Cardiac muscle cell (in vitro differentiated cells and primary cell): ENCODE data around the gene TPRN. TPM values are rescaled to one million over a fixed set of nuclear protein-coding genes. Genes with fewer than 3 reads are reported as not detected.

Experiments used
- DNase-seq, 2 donors: peaks; one replicate each; pipeline versions ENCODE4 v3.0.0 to v3.0.0-alpha.2; 2010 to 2017; ENCODE audit warnings: low read depth in 1 of 2, low spot score in 1 of 2
- H3K27ac ChIP-seq: fragments of 200-600 bp; sonication (generic); 2 replicates; pipeline ENCODE4 v1.5.1; 2016
- H3K27me3 ChIP-seq: fragments of 200-600 bp; sonication (generic); 2 replicates; pipeline ENCODE4 v1.6.0; 2016; ENCODE audit warnings: control low read depth
- H3K36me3 ChIP-seq: fragments of 200-600 bp; sonication (generic); 2 replicates; pipeline ENCODE4 v1.5.1; 2016; ENCODE audit warnings: control low read depth
- H3K4me1 ChIP-seq: fragments of 200-600 bp; sonication (generic); 2 replicates; pipeline ENCODE4 v1.8.1; 2017; ENCODE audit warnings: low read depth, mild to moderate bottlenecking, mixed run types
- H3K4me3 ChIP-seq: fragments of 200-600 bp; sonication (generic); 2 replicates; pipeline ENCODE4 v1.5.1; 2016; ENCODE audit warnings: mild to moderate bottlenecking
- H3K9me3 ChIP-seq: fragments of 200-600 bp; sonication (generic); 2 replicates; pipeline ENCODE4 v1.5.1; 2017; ENCODE audit warnings: low read depth, mild to moderate bottlenecking, control low read depth
- polyA plus RNA-seq: library from polyadenylated mRNA; unstranded; fragments of >200 nt; fragmentation: Nextera tagmentation; extraction: Ambion mirVana; gene quantifications from 2 replicates; pipeline ENCODE4 v1.2.1, GENCODE V29; 2016
- total RNA-seq: library from RNA; depleted of rRNA; stranded (reverse); fragments of >200 nt; gene quantifications from 2 replicates; pipeline ENCODE4 v1.2.3, GENCODE V29; 2016
- TF ChIP-seq, protein P1 (sequence below): IDR thresholded peaks from 2 replicates; pipeline ENCODE4 v1.5.1; 2012; ENCODE audit warnings: low read depth, mild to moderate bottlenecking, low read length

The TPRN gene
- total and polyA plus RNA-seq, 2 experiments from 2014 or later, result 31.2 to 34.7 TPM

DNA sequence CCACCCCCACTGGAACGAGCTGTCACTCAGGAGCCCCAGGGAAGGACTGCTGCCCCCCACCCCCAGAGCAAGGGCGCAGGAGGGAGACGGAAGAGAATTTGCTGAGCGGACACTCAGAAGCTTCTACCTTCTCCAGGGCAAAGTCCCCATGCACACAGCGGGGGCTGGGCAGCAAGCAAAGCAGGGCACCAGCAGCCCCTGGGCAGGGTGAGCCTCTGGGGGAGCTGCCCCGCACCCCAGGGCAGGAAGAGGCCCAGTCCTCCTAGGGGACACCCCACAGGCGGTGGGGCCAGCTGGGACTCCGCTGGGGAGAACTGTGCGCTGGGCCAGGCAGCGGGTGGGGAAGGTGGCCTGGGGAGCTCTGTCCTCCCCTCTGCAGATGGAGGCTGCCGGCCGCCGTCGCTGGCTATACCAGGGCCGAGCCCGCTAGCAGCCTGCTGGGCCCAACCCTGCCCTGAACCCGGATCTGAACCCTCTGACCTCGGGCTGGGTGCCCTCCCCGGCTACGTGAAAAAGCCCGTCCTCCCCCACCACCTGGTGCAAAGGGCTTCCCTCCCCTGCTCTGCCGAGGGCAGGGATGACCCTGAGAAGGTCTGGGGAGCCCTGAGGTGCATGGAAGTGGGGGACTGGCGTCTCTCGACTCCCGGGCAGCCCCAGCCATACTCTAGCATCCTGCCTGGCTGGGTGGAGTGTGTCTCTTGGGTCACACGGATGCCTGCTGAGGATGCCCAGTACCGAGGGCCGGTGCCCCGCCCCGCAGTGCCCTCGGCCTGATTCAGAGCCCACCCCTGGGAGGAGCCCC is 29.6 kb upstream of the TPRN start:
- Histone ChIP-seq H3K36me3 (no peaks in the 10 kb centered on the region), H3K27me3 (no peaks in the 10 kb centered on the region), H3K4me3 (no peak overlapping the region), H3K27ac (no peak overlapping the region), H3K4me1 (peaks cover 3% of the 10 kb centered on the region), H3K9me3 (no peaks in the 10 kb centered on the region)
- TF ChIP-seq, protein P1, sequence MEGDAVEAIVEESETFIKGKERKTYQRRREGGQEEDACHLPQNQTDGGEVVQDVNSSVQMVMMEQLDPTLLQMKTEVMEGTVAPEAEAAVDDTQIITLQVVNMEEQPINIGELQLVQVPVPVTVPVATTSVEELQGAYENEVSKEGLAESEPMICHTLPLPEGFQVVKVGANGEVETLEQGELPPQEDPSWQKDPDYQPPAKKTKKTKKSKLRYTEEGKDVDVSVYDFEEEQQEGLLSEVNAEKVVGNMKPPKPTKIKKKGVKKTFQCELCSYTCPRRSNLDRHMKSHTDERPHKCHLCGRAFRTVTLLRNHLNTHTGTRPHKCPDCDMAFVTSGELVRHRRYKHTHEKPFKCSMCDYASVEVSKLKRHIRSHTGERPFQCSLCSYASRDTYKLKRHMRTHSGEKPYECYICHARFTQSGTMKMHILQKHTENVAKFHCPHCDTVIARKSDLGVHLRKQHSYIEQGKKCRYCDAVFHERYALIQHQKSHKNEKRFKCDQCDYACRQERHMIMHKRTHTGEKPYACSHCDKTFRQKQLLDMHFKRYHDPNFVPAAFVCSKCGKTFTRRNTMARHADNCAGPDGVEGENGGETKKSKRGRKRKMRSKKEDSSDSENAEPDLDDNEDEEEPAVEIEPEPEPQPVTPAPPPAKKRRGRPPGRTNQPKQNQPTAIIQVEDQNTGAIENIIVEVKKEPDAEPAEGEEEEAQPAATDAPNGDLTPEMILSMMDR, result no peak
- no peak for DNase-seq

DNA sequence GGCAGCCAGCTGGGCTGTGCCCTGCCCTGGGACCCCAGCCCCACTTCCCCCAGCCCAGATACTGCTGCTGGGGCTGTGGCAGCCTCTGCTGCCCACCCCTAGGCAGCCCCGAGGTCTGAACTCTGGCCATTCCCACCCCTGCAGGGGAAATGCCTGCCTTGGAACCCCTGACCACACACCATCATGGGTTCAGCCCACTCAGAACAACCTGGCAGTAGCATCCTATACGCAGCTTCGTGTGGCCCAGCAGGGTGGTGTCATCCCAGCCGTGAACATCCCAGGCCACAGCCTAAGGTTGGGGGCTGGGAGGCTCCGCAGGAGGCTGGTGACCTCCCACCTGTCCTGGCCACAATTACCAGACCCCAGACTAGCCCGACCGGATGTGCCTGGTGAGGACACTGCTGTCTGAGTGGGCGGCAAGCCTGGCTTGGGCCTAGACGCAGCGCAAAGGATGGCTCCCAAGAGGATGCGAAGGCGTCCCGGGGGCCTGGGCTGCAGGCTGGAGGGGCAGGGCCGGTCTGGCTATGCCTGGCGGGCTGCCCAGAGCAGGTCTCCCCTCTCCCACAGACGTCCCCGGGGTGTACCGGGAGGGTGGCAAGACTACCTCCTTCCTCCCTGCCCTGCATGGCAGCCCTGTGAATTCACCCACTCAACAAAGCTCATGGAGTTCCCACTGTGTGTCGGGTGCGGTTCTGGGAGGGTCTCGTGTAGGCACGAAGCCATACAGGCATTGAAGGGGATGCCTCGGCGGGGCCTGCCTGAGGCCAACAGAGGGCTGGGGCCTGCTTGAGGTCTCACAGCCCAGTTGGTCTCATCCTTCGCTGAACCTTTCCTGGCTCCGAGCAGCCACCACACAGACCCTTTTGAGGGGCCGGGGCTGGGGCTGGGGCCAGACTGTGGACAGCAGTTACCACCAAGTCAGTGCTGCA is 28.7 kb upstream of the TPRN start:
- Histone ChIP-seq H3K36me3 (no peaks in the 10 kb centered on the region), H3K4me3 (no peak overlapping the region), H3K4me1 (peaks cover 3% of the 10 kb centered on the region), H3K9me3 (no peaks in the 10 kb centered on the region), H3K27me3 (no peaks in the 10 kb centered on the region), H3K27ac (no peak overlapping the region)
- TF ChIP-seq, protein P1, result no peak
- no peak for DNase-seq

DNA sequence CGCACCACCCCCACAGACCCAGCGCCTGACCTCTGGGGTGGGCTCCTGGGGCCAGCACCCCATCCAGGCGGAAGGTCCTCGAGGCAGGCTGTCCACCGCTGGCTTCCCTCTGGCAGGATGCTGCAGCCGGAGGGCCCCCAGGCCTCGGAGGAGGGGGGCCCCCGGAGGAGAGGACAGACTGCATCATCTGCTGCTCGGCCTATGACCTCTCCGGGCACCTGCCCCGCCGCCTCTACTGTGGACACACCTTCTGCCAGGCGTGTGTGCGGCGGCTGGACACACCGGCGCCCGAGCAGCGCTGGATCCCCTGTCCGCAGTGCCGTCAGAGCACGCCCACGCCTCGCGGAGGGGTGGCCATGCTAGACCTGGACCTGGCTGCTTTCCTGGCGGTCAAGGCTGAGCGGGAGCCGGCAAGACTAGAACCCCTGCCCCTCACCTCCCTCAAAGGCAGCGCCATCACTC is 28.0 kb upstream of the TPRN start:
- Histone ChIP-seq H3K4me1 (peaks cover 3% of the 10 kb centered on the region), H3K27ac (no peak overlapping the region), H3K9me3 (no peaks in the 10 kb centered on the region), H3K36me3 (no peaks in the 10 kb centered on the region), H3K4me3 (no peak overlapping the region), H3K27me3 (no peaks in the 10 kb centered on the region)
- TF ChIP-seq, protein P1, result no peak
- no peak for DNase-seq

DNA sequence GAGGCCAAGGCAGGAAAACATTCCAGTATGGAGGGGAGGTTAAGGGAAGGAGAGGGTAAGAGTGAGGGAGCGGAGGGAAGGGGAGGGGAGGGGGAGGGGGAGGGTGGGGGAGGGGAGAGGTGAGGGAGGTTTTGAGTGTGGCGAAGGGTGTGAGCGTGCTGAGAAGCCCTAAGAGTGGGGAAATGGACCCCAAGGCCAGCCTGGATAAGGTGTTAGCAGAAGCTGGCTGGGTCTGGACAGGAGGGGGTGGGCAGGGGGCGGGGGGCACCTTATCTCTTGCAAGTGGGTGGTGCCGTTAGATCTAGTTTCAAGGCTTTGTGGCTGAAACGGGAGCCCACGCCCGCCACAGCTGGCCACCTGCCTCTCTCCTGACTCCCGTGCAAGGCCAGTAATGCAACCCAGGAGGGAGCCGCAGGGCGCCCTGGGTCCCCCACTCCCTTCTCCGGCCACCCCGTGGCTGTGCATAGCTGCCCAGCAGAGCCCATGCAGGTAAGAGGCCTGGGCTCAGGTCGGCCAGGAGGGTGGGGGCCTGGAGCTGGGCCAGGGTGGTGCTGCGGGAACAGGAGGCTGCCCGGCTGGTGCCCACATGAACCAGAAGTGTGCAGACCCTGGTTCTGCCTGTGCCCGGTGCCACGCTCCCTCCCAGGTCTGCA is 27.4 kb upstream of the TPRN start:
- Histone ChIP-seq H3K27ac (no peak overlapping the region), H3K9me3 (no peaks in the 10 kb centered on the region), H3K27me3 (no peaks in the 10 kb centered on the region), H3K4me3 (no peak overlapping the region), H3K36me3 (no peaks in the 10 kb centered on the region), H3K4me1 (peaks cover 4% of the 10 kb centered on the region)
- TF ChIP-seq, protein P1, result no peak
- DNase-seq, result no peak
